Mucosa of rectum (tissue), 2 donors: Measurements from ENCODE around the gene MYOT.

ENCODE experiments used
- H3K27ac ChIP-seq, 2 donors: one replicate each; pipeline ENCODE4 v1.7.0; 2013; ENCODE audit warnings: inconsistent platforms in 2 of 2, low read depth in 2 of 2, low read length in 2 of 2
- H3K27me3 ChIP-seq, 2 donors: one replicate each; pipeline ENCODE4 v1.7.0; 2013; ENCODE audit warnings: low read length in 2 of 2; ENCODE audit not compliant: control insufficient read depth in 2 of 2, insufficient read depth in 2 of 2
- H3K36me3 ChIP-seq, 2 donors: one replicate each; pipeline ENCODE4 v1.7.0; 2013; ENCODE audit warnings: low read length in 2 of 2; ENCODE audit not compliant: control insufficient read depth in 2 of 2, insufficient read depth in 2 of 2
- H3K4me1 ChIP-seq, 2 donors: one replicate each; pipeline ENCODE4 v1.7.0; 2013; ENCODE audit warnings: low read length in 2 of 2, mild to moderate bottlenecking in 1 of 2; ENCODE audit not compliant: control insufficient read depth in 2 of 2, insufficient read depth in 2 of 2
- H3K4me3 ChIP-seq, 2 donors: one replicate each; pipeline ENCODE4 v1.7.0; 2013; ENCODE audit warnings: low read length in 2 of 2
- H3K9ac ChIP-seq, 2 donors: one replicate each; pipeline ENCODE4 v1.7.0; 2013; ENCODE audit warnings: low read length in 2 of 2, low read depth in 1 of 2, mild to moderate bottlenecking in 1 of 2
- H3K9me3 ChIP-seq, 2 donors: one replicate each; pipeline ENCODE4 v1.7.0; 2013; ENCODE audit warnings: low read length in 2 of 2; ENCODE audit not compliant: control insufficient read depth in 2 of 2
- donor health status: healthy.
- donor health status: Normal muscosa, but diverticular disease.

Gene MYOT

DNA sequence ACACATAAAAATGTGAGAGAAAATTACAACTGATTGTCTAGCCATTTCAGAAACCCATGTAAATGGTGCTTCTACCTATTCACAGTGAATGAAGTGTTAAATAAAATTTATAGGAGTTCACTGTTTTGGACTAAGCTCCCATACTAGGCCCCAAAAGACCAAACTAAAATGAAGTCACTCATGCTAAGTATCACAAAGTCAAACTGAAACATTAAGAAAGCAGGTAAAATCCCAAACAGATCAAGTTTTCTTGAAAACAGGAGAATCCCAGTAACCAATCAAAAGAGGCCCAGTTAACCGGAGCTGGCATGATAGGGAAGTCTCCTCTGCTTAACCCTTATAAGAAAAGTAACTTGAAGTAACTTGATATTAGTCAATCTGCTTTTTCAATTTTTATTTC is 35.2 kb upstream of the MYOT start:
- Histone ChIP-seq H3K4me3 (no peak overlapping the region), H3K36me3 (no peaks in the 10 kb centered on the region), H3K9ac (no peak overlapping the region), H3K27me3 (no peaks in the 10 kb centered on the region), H3K4me1 (no peaks in the 10 kb centered on the region), H3K27ac (no peak overlapping the region), H3K9me3 (no peaks in the 10 kb centered on the region)

DNA sequence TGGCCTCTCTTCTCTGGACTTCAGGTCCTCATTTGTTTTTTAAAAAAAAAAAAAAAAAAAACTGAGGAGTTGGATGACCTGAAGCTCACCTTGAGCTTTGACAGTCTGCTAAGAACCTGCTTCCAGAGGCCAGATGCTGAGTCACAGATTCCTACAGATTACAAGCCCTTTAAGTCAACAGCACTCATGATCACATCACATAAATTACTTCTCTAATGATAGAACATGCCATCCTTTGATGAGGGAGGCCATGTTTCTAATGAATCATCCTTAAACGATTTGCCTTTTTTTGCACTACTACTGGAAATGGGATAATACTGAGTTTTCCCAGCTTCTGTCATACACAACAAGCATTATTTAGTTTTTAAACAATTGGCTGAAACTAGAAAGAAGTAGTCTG is 34.2 kb upstream of the MYOT start:
- H3K4me3 ChIP-seq = no peak overlapping the region
- H3K9me3 ChIP-seq = no peaks in the 10 kb centered on the region
- no peaks in the 10 kb centered on the region for H3K4me1 ChIP-seq
- no peaks in the 10 kb centered on the region for H3K36me3 ChIP-seq
- H3K27me3 ChIP-seq = no peaks in the 10 kb centered on the region
- H3K27ac ChIP-seq = no peak overlapping the region
- no peak overlapping the region for H3K9ac ChIP-seq

DNA sequence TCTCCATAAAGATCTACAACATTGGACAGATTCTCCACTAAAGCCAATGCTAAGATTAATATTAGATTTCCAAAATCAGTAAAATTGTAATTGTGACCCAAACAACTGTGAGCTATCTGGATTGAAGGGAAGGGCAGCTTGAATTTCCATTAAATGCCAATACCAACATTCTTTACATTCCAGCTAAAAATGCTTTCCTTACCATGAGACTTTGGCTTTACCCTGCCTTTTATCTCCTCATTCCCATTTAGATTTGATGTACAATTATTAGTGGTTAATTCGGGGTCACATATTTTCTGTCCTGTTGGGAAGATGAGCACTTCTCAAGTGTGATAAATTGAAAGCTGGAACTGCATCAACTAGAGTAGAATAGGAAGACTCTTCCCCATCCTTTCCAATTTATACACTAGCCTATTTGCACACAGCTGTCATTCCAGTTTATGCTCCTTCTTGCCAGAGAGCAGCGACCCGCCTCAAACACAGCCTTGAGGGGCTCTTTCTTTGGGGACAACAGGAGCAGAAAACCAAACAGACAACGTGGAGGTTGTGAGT is 33.1 kb upstream of the MYOT start:
- Histone ChIP-seq H3K4me3 (no peak overlapping the region), H3K27ac (no peak overlapping the region), H3K9me3 (no peaks in the 10 kb centered on the region), H3K9ac (no peak overlapping the region), H3K36me3 (no peaks in the 10 kb centered on the region), H3K27me3 (no peaks in the 10 kb centered on the region), H3K4me1 (no peaks in the 10 kb centered on the region)

DNA sequence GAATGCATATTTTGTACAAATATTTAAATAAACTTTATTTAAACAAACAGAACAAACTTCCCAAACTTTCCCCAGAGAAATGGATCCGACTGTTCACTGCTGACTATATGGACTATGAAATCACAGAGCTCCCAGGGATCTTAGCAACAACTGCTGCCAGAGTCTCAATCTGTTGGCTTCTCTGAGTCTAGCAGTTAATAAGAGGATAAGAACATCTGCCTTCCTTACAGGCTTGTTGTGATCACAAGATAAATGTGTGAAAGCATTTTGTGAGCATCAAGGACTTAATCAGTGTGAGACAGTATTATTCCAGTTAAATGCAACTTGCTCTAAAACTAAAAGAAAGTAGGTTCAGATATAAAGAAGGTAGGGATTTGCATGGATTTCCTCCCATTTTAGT is 31.4 kb upstream of the MYOT start:
- Histone ChIP-seq H3K9ac (no peak overlapping the region), H3K27me3 (no peaks in the 10 kb centered on the region), H3K36me3 (no peaks in the 10 kb centered on the region), H3K4me3 (no peak overlapping the region), H3K4me1 (no peaks in the 10 kb centered on the region), H3K27ac (no peak overlapping the region), H3K9me3 (no peaks in the 10 kb centered on the region)

DNA sequence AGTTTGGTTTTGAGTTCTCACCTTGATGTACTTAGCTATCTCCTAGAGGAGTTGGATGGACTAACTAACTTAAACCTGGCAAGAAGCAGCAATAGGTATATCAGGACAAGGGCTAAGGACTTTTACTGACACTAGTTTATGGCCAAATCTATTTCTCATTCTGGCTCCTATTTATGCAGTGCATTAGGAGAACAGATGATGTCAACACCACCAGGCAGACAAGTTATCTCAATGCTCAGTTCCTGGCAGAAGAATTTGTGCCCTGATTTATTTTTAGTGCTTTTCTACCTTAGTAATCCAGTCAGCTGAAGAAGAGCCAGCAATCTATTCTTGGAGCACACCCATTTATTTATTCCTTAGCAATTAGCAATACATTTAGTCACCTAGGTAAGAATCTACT is 30.7 kb upstream of the MYOT start:
- H3K9me3 ChIP-seq = no peaks in the 10 kb centered on the region
- H3K36me3 ChIP-seq = no peaks in the 10 kb centered on the region
- no peaks in the 10 kb centered on the region for H3K27me3 ChIP-seq
- H3K9ac ChIP-seq = no peak overlapping the region
- no peak overlapping the region for H3K4me3 ChIP-seq
- no peaks in the 10 kb centered on the region for H3K4me1 ChIP-seq
- H3K27ac ChIP-seq = no peak overlapping the region

DNA sequence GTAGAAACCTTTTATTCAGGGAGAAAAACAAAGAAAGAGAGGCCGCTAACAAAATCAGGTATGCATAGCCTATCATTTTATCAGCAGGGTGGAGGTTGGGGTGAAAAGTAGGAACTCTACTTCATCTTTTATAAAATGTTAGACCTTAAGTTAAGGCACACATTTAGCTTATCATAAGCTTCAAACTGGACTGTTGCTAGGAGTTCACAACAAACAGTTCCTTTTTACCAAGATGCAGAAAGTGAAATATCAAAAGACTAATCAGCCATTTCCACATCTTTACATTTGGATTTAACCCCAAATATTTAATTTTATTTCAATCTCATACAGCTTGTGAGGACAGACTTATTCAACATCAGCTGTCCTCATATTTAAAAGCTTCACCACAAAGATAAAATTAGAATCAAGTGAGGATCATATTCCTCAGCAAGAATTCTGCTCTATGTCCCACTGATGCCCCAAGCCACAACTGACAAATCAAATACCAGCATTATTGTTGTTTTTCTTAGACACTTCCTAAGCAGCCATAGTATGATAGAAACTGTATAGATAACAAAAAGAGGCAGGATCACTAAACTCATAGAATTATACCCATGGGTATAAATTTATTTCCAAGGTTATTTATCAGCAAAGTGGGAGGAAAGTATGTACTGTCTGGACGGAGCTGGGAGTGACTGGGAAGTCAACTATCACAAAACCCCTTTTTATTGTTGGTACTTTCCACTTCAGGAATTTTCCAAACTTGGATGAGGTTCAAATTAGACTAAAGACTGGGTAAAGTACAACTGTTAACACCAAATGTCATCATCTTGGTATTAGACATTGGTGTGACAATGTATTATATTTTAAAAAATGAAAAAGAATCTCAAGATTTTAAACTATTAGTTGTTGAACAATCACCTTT is 29.9 kb upstream of the MYOT start:
- H3K27ac ChIP-seq = no peak overlapping the region
- H3K9ac ChIP-seq = no peak overlapping the region
- no peak overlapping the region for H3K4me3 ChIP-seq
- no peaks in the 10 kb centered on the region for H3K36me3 ChIP-seq
- no peaks in the 10 kb centered on the region for H3K27me3 ChIP-seq
- no peaks in the 10 kb centered on the region for H3K4me1 ChIP-seq
- no peaks in the 10 kb centered on the region for H3K9me3 ChIP-seq

DNA sequence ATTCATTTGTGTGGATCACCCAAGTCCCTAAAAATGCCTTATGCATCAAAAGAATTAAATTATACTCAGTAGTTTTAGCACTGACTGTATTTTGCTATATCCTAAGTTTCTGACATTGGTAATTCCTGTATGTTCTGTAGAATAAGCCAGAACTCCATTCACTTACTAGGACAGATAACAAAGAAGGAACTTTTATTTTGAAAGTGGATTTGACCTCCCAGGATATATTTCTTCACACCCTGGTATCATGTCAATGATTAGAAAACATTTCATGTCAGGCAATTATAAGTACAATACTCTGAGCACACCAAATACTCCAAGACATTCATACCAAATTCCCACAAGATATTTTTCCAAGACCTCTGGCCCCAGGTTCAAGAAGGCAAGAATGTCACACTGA is 28.7 kb upstream of the MYOT start:
- no peak overlapping the region for H3K27ac ChIP-seq
- H3K9ac ChIP-seq = no peak overlapping the region
- no peaks in the 10 kb centered on the region for H3K4me1 ChIP-seq

DNA sequence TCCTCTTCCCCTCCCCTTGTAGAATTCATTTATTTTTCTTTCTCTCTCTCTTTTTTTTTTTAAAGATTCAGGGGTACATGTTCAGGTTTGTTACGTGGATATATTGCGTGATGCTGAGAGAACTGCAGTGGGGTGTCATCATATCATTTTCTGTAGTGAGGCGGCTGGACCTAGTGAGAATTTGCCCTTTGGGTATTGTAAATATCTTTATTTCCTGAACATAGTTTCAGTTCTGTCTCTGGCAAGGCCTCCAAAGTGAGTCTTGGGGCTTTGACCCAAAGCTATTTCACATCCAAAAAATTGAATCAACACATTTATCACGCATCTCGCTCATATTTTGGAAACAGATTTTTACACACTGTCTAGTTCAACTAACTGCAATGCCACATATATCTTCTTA is 25.4 kb upstream of the MYOT start:
- Histone ChIP-seq H3K4me1 (no peaks in the 10 kb centered on the region), H3K36me3 (no peaks in the 10 kb centered on the region), H3K9ac (no peak overlapping the region), H3K4me3 (no peak overlapping the region), H3K9me3 (no peaks in the 10 kb centered on the region), H3K27ac (no peak overlapping the region), H3K27me3 (no peaks in the 10 kb centered on the region)

More for the DNA sequence above, 28.7 kb upstream of the MYOT start:
- H3K36me3 ChIP-seq = no peaks in the 10 kb centered on the region
- H3K9me3 ChIP-seq = no peaks in the 10 kb centered on the region
- no peak overlapping the region for H3K4me3 ChIP-seq
- H3K27me3 ChIP-seq = no peaks in the 10 kb centered on the region

DNA sequence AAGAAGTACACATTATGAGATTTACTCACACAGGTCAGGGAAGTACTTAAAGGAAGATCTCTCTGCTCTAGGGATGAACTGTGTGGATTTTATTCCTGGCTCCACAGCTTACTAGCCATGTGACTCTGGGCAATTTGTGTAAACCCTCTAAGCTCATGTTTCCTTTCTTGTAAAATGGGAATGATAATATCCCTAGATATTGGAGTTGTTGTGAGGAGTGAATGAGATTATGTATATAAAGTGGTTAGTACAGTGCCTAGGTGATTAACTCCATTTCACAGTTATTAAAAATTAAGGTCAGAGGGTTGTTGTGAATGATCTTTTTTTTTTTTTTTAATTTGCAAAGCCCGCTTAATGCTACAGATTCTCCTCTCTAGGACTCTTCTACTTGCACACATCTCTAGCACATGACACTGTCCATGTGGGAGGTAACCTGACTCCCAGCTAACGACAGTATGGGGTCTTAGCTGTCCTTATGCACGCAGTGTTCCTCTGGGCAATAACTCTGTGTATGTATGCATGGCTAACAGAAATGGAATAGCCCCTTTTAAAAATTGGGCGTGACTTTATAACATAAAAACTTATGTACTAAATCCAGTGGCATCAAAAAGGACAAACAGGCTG is 23.9 kb upstream of the MYOT start:
- Histone ChIP-seq H3K9ac (no peak overlapping the region), H3K9me3 (no peaks in the 10 kb centered on the region), H3K36me3 (no peaks in the 10 kb centered on the region), H3K4me3 (no peak overlapping the region), H3K27me3 (no peaks in the 10 kb centered on the region), H3K4me1 (no peaks in the 10 kb centered on the region), H3K27ac (no peak overlapping the region)

DNA sequence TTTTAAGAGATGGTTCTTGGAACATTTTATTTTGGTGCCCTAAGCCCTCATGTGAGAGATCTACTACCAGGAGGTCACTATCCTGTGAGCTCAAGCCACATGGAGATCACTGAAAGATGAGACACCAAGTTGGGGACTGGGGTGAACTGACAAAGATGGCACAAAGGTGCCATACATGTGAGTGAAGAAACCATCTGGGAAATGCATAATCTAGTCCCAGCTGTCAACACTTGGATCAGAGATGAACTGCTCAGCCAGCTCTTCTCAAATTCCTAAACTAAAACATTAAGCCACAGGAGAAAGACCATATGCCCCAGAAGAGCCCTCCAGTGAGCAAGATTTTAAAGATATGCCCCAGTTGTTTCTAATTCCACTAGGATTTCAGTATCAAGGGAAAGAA is 22.2 kb upstream of the MYOT start:
- Histone ChIP-seq H3K9me3 (no peaks in the 10 kb centered on the region), H3K4me1 (no peaks in the 10 kb centered on the region), H3K36me3 (no peaks in the 10 kb centered on the region), H3K9ac (no peak overlapping the region), H3K27me3 (no peaks in the 10 kb centered on the region), H3K4me3 (no peak overlapping the region), H3K27ac (no peak overlapping the region)
